NT2/D1 (cell line): Measurements from ENCODE around the gene ROR1.

Experiments
- SUZ12 ChIP-seq: IDR thresholded peaks from 2 replicates; pipeline ENCODE4 v1.6.1; 2011; ENCODE audit not compliant: insufficient read length, insufficient read depth; ENCODE audit errors: extremely low read depth
- ZNF274 ChIP-seq: IDR thresholded peaks from 2 replicates; pipeline ENCODE4 v1.6.1; 2011; ENCODE audit warnings: mild to moderate bottlenecking, low read depth, low read length

- no peak for TF ChIP-seq SUZ12
- TF ChIP-seq ZNF274 = no peak
Observed at GRCh38 chr1:64004451-64005025, 230.7 kb downstream of the ROR1 start.
